ENCODE results near the gene FARP1.

FARP1 gene

GRCh38 chr13:98236197-98236596 lies 93.3 kb downstream of the FARP1 start:
- POLR2A ChIA-PET (ENCODE audit: low non-redundant PET): no interaction called here
- H3K27ac ChIP-seq: no peak overlapping the region
- DNase-seq (ENCODE audit: low spot score): no peak
- no peak for TF ChIP-seq CTCF (conservative IDR thresholded peaks at IDR 0.05; ENCODE audit: low read depth)
- CTCF ChIA-PET: no interaction called here

GRCh38 chr13:98237331-98237730 lies 94.4 kb downstream of the FARP1 start:
- DNase-seq (ENCODE audit: low spot score): no peak
- CTCF ChIA-PET: no interaction called here
- H3K27ac ChIP-seq: no peak overlapping the region
- POLR2A ChIA-PET (ENCODE audit: low non-redundant PET): no interaction called here
- TF ChIP-seq CTCF (conservative IDR thresholded peaks at IDR 0.05; ENCODE audit: low read depth): no peak

GRCh38 chr13:98239162-98240076 lies 96.5 kb downstream of the FARP1 start:
- CTCF ChIA-PET: interaction anchor here (0.6 kb wide), 1 partner anchor 630 kb away, joined by 3 read pairs; no protein-coding TSS in a partner anchor
- H3K27ac ChIP-seq: no peak overlapping the region
- no peak for DNase-seq (ENCODE audit: low spot score)
- POLR2A ChIA-PET (ENCODE audit: low non-redundant PET): no interaction called here
- TF ChIP-seq CTCF (conservative IDR thresholded peaks at IDR 0.05; ENCODE audit: low read depth): no peak

GRCh38 chr13:98240135-98240534 lies 97.2 kb downstream of the FARP1 start:
- ChIA-PET CTCF (no interaction called here), POLR2A (ENCODE audit: low non-redundant PET) (no interaction called here)
- no peak for TF ChIP-seq CTCF (conservative IDR thresholded peaks at IDR 0.05; ENCODE audit: low read depth)
- DNase-seq (ENCODE audit: low spot score): no peak
- no peak overlapping the region for H3K27ac ChIP-seq

GRCh38 chr13:98240974-98241373 lies 98.1 kb downstream of the FARP1 start:
- TF ChIP-seq CTCF (conservative IDR thresholded peaks at IDR 0.05; ENCODE audit: low read depth): no peak
- no peak for DNase-seq (ENCODE audit: low spot score)
- no peak overlapping the region for H3K27ac ChIP-seq
- POLR2A ChIA-PET (ENCODE audit: low non-redundant PET): no interaction called here
- CTCF ChIA-PET: no interaction called here

- no peak overlapping the region for H3K27ac ChIP-seq
- ChIA-PET POLR2A (ENCODE audit: low non-redundant PET) (no interaction called here), CTCF (no interaction called here)
- TF ChIP-seq CTCF (conservative IDR thresholded peaks at IDR 0.05; ENCODE audit: low read depth): no peak
- DNase-seq (ENCODE audit: low spot score): no peak
Observed at GRCh38 chr13:98241976-98242375, 99.1 kb downstream of the FARP1 start.
